Neuronal stem cell (in vitro differentiated cells): ENCODE results near the gene PACS1.

Source experiments
- DNase-seq: peaks from one replicate; pipeline ENCODE4 v3.0.0-alpha.2; 2013; ENCODE audit warnings: low spot score
- H2AFZ ChIP-seq: one replicate; pipeline ENCODE4 v1.6.1; 2013; ENCODE audit warnings: mild to moderate bottlenecking, low read length, inconsistent platforms
- H2AK5ac ChIP-seq: 2 replicates; pipeline ENCODE4 v1.6.1; 2013; ENCODE audit warnings: low read depth, mild to moderate bottlenecking, inconsistent platforms, low read length, moderate library complexity, mixed read lengths
- H2BK120ac ChIP-seq: 2 replicates; pipeline ENCODE4 v1.6.1; 2013; ENCODE audit warnings: low read depth, mild to moderate bottlenecking, inconsistent platforms, low read length, moderate library complexity, mixed read lengths
- H2BK12ac ChIP-seq: one replicate; pipeline ENCODE4 v1.6.1; 2013; ENCODE audit warnings: low read length, inconsistent platforms
- H2BK15ac ChIP-seq: 2 replicates; pipeline ENCODE4 v1.6.1; 2013; ENCODE audit warnings: mild to moderate bottlenecking, low read length, inconsistent platforms, mixed read lengths
- H2BK5ac ChIP-seq: one replicate; pipeline ENCODE4 v1.6.1; 2013; ENCODE audit warnings: inconsistent platforms, mild to moderate bottlenecking, low read length, moderate library complexity
- H3K14ac ChIP-seq: one replicate; pipeline ENCODE4 v1.6.1; 2013; ENCODE audit warnings: low read length, inconsistent platforms
- H3K18ac ChIP-seq: 2 replicates; pipeline ENCODE4 v1.6.1; 2013; ENCODE audit warnings: low read length, inconsistent platforms
- H3K23ac ChIP-seq: 2 replicates; pipeline ENCODE4 v1.6.1; 2013; ENCODE audit warnings: low read depth, mild to moderate bottlenecking, mixed read lengths, low read length, inconsistent platforms; ENCODE audit not compliant: poor library complexity
- H3K27ac ChIP-seq: replicated peaks from 3 replicates; pipeline ENCODE4 v1.5.1; 2013; ENCODE audit warnings: low read length, inconsistent platforms
- H3K27me3 ChIP-seq, 3 experiments: 2 replicates each; pipeline ENCODE4 v1.6.1; 2013; ENCODE audit warnings: low read length in 3 of 3, mild to moderate bottlenecking in 2 of 3, inconsistent platforms in 1 of 3, low read depth in 1 of 3, mixed read lengths in 1 of 3, moderate library complexity in 1 of 3; ENCODE audit not compliant: control insufficient read depth in 3 of 3, insufficient read depth in 3 of 3
- H3K36me3 ChIP-seq, 2 donors: replicated peaks in 1 of 2; 2 replicates each; pipeline ENCODE4 v1.6.1; 2013; ENCODE audit warnings: low read length in 2 of 2; ENCODE audit not compliant: control insufficient read depth in 2 of 2, insufficient read depth in 2 of 2
- H3K4ac ChIP-seq: 2 replicates; pipeline ENCODE4 v1.6.1; 2013; ENCODE audit warnings: inconsistent platforms, mild to moderate bottlenecking, low read length, moderate library complexity
- H3K4me1 ChIP-seq, 2 donors: 1 replicate in 1 of 2; 2 replicates in 1 of 2; pipeline ENCODE4 v1.6.1; 2013; ENCODE audit warnings: low read length in 2 of 2, low read depth in 1 of 2; ENCODE audit not compliant: control insufficient read depth in 2 of 2, insufficient read depth in 1 of 2
- H3K4me2 ChIP-seq: one replicate; pipeline ENCODE4 v1.6.1; 2013; ENCODE audit warnings: mild to moderate bottlenecking, low read length, inconsistent platforms; ENCODE audit not compliant: insufficient read depth, poor library complexity, severe bottlenecking
- H3K4me3 ChIP-seq, 2 donors: 2 replicates each; pipeline ENCODE4 v1.5.1; 2013; ENCODE audit warnings: low read length in 2 of 2, mild to moderate bottlenecking in 2 of 2, inconsistent platforms in 1 of 2, moderate library complexity in 1 of 2
- H3K79me1 ChIP-seq: one replicate; pipeline ENCODE4 v1.6.1; 2013; ENCODE audit warnings: low read depth, mild to moderate bottlenecking, inconsistent platforms, low read length, moderate library complexity
- H3K9ac ChIP-seq: one replicate; pipeline ENCODE4 v1.6.1; 2013; ENCODE audit warnings: mild to moderate bottlenecking, low read depth, low read length, inconsistent platforms; ENCODE audit not compliant: poor library complexity
- H3K9me3 ChIP-seq, 2 donors: replicated peaks in 1 of 2; 2 replicates each; pipeline versions ENCODE3 to v1.6.1; 2013; ENCODE audit warnings: low read length in 2 of 2, mild to moderate bottlenecking in 2 of 2, inconsistent platforms in 1 of 2, low read depth in 1 of 2, mixed read lengths in 1 of 2, moderate library complexity in 1 of 2; ENCODE audit not compliant: control insufficient read depth in 2 of 2, insufficient read depth in 1 of 2
- H4K8ac ChIP-seq: one replicate; pipeline ENCODE4 v1.6.1; 2013; ENCODE audit warnings: low read depth, mild to moderate bottlenecking, inconsistent platforms, low read length, moderate library complexity
- H4K91ac ChIP-seq: one replicate; pipeline ENCODE4 v1.6.1; 2013; ENCODE audit warnings: low read length, low read depth, mild to moderate bottlenecking, inconsistent platforms; ENCODE audit not compliant: poor library complexity
- WGBS, 2 donors: extraction: QIAGEN DNeasy Blood & Tissue Kit; methylation state at CpG; one replicate each; pipeline ENCODE4 v1.1.7; 2013; ENCODE audit warnings: missing lambda C conversion rate in 2 of 2, mixed read lengths in 1 of 2; ENCODE audit not compliant: insufficient read length in 2 of 2, insufficient replicate concordance in 1 of 2; ENCODE audit errors: extremely low coverage in 2 of 2; 5-methylcytosine and 5-hydroxymethylcytosine counted together

Gene PACS1

GRCh38 chr11:66242095-66242765 lies 172.2 kb downstream of the PACS1 start:
- Histone ChIP-seq H3K4ac (no peak overlapping the region), H2BK15ac (no peak overlapping the region), H2BK12ac (no peak overlapping the region), H3K36me3 (peaks cover 6 to 44% of the 10 kb centered on the region in 2 donors), H3K4me1 (peaks cover 0 to 5% of the 10 kb centered on the region in 2 donors), H2AK5ac (no peak overlapping the region), H3K14ac (no peak overlapping the region), H4K8ac (no peak overlapping the region), H3K4me3 (no peak overlapping the region), H2AFZ (no peak overlapping the region), H2BK120ac (no peak overlapping the region), H3K27ac (no peak overlapping the region), H3K27me3 (no peaks in the 10 kb centered on the region), H3K18ac (peak overlapping the region; percentile 3), H3K9ac (no peak overlapping the region), H3K4me2 (no peak overlapping the region), H2BK5ac (no peak overlapping the region), H3K23ac (no peak overlapping the region), H4K91ac (no peak overlapping the region), H3K9me3 (no peaks in the 10 kb centered on the region), H3K79me1 (no peaks in the 10 kb centered on the region)
- DNase-seq, result no peak
- WGBS, 2 donors, result no CpG with 5 or more reads among the region's 14 CpGs

GRCh38 chr11:66243782-66244535 lies 173.9 kb downstream of the PACS1 start:
- no peak overlapping the region for H3K4me2 ChIP-seq
- H3K4ac ChIP-seq, result no peak overlapping the region
- H3K9me3 ChIP-seq, result no peaks in the 10 kb centered on the region
- WGBS, 2 donors, result no CpG with 5 or more reads among the region's 13 CpGs
- no peak overlapping the region for H3K18ac ChIP-seq
- H3K4me1 ChIP-seq, result peaks cover 0 to 5% of the 10 kb centered on the region in 2 donors
- H2AK5ac ChIP-seq, result no peak overlapping the region
- H3K36me3 ChIP-seq, result peaks cover 3 to 37% of the 10 kb centered on the region in 2 donors
- H2BK120ac ChIP-seq, result no peak overlapping the region
- no peak overlapping the region for H3K9ac ChIP-seq
- no peak overlapping the region for H3K14ac ChIP-seq
- peak overlapping the region; percentile 44 for H2BK5ac ChIP-seq
- H4K91ac ChIP-seq, result no peak overlapping the region
- no peak for DNase-seq
- no peaks in the 10 kb centered on the region for H3K27me3 ChIP-seq
- no peak overlapping the region for H3K4me3 ChIP-seq
- H2AFZ ChIP-seq, result no peak overlapping the region
- no peak overlapping the region for H4K8ac ChIP-seq
- no peak overlapping the region for H3K23ac ChIP-seq
- H3K27ac ChIP-seq, result no peak overlapping the region
- no peaks in the 10 kb centered on the region for H3K79me1 ChIP-seq
- H2BK15ac ChIP-seq, result no peak overlapping the region
- H2BK12ac ChIP-seq, result no peak overlapping the region

- no peaks in the 10 kb centered on the region for H3K27me3 ChIP-seq
- no peak overlapping the region for H3K27ac ChIP-seq
- no peak overlapping the region for H2BK12ac ChIP-seq
- H2AFZ ChIP-seq, result no peak overlapping the region
- H3K36me3 ChIP-seq, result peaks cover 3 to 23% of the 10 kb centered on the region in 2 donors
- no peak overlapping the region for H3K9ac ChIP-seq
- no peak overlapping the region for H3K4me2 ChIP-seq
- H2BK15ac ChIP-seq, result no peak overlapping the region
- WGBS, 2 donors, result no CpG with 5 or more reads among the region's 4 CpGs
- H2BK5ac ChIP-seq, result no peak overlapping the region
- H3K4me3 ChIP-seq, result no peak overlapping the region
- H4K91ac ChIP-seq, result no peak overlapping the region
- H2AK5ac ChIP-seq, result no peak overlapping the region
- no peak overlapping the region for H3K23ac ChIP-seq
- H3K79me1 ChIP-seq, result peaks cover 3% of the 10 kb centered on the region
- no peak overlapping the region for H3K4ac ChIP-seq
- no peak overlapping the region for H3K18ac ChIP-seq
- H2BK120ac ChIP-seq, result no peak overlapping the region
- no peak overlapping the region for H3K14ac ChIP-seq
- DNase-seq, result no peak
- no peak overlapping the region for H4K8ac ChIP-seq
- H3K4me1 ChIP-seq, result peaks cover 0 to 5% of the 10 kb centered on the region in 2 donors
- H3K9me3 ChIP-seq, result no peaks in the 10 kb centered on the region
Measured at GRCh38 chr11:66247295-66247694, 177.2 kb downstream of the PACS1 start.

- no CpG with 5 or more reads among the region's 3 CpGs for WGBS, 2 donors
- Histone ChIP-seq H2BK15ac (no peak overlapping the region), H3K27me3 (no peaks in the 10 kb centered on the region), H3K18ac (no peak overlapping the region), H3K27ac (no peak overlapping the region), H3K23ac (no peak overlapping the region), H2BK12ac (no peak overlapping the region), H4K91ac (no peak overlapping the region), H3K36me3 (peaks cover 2 to 19% of the 10 kb centered on the region in 2 donors), H3K4me3 (no peak overlapping the region), H3K9me3 (no peaks in the 10 kb centered on the region), H3K4ac (no peak overlapping the region), H2AFZ (no peak overlapping the region), H3K79me1 (peaks cover 3% of the 10 kb centered on the region), H3K4me1 (peaks cover 0 to 5% of the 10 kb centered on the region in 2 donors), H4K8ac (no peak overlapping the region), H2AK5ac (no peak overlapping the region), H3K9ac (no peak overlapping the region), H2BK5ac (no peak overlapping the region), H3K4me2 (no peak overlapping the region), H3K14ac (no peak overlapping the region), H2BK120ac (no peak overlapping the region)
- no peak for DNase-seq
Measured at GRCh38 chr11:66247801-66248200, 177.7 kb downstream of the PACS1 start.
